GM12878 (cell line): ENCODE measurements around the gene TLDC2. TPM values are rescaled to one million over a fixed set of nuclear protein-coding genes. Genes with fewer than 3 reads are reported as not detected.

ENCODE experiments used
- ATAC-seq: fragments of 200-7000 bp; cut with Tn5 transposase; 3 replicates; pipeline ENCODE4 v1.9.1; 2020; ENCODE audit warnings: mild to moderate bottlenecking, moderate library complexity
- BruUV-seq: library from RNA; stranded (reverse); fragments of 400-500 nt; replicated peaks from 2 replicates; lab custom pipeline; 2021; lab: Mats Ljungman, UMichigan
- CTCF ChIA-PET: fragments of 300-600 bp; sonication (Branson Sonifier 250); formaldehyde crosslinking; extraction: SDS; loops from one replicate; lab custom pipeline; 2021; ENCODE audit warnings: inconsistent platforms; lab: Yijun Ruan, JAX
- POLR2A ChIA-PET: fragments of 350-600 bp; formaldehyde crosslinking; extraction: SDS; loops from one replicate; lab custom pipeline; 2021; ENCODE audit warnings: inconsistent platforms; lab: Charles Lee
- RAD21 ChIA-PET: fragments of 300-600 bp; sonication (Branson Sonifier 250); formaldehyde crosslinking; loops from one replicate; lab custom pipeline; 2023; ENCODE audit warnings: antibody characterized with exemption; ENCODE audit not compliant: unreplicated experiment; lab: Charles Lee
- SMC1A ChIA-PET: fragments of 300-600 bp; sonication (Branson Sonifier 250); formaldehyde crosslinking; loops from one replicate; lab custom pipeline; 2023; ENCODE audit not compliant: unreplicated experiment, uncharacterized antibody; lab: Charles Lee
- DNase-seq: peaks from one replicate; pipeline ENCODE4 v3.0.0-alpha.2; 2011; ENCODE audit warnings: low read depth, low spot score
- FAIRE-seq: peaks from 3 replicates; lab custom pipeline; 2011; peaks lifted over from hg19 to GRCh38; lab: Jason Lieb, UNC
- H2AFZ ChIP-seq: 2 replicates; pipeline ENCODE4 v1.6.0; 2011; ENCODE audit warnings: low read depth, low read length, control low read depth; ENCODE audit not compliant: control insufficient read depth
- H3K27ac ChIP-seq: 2 replicates; pipeline ENCODE4 v1.5.1; 2011; ENCODE audit warnings: control low read depth; ENCODE audit not compliant: control insufficient read depth, insufficient read depth
- H3K27me3 ChIP-seq, 2 experiments: replicated peaks in 1 of 2; 2 replicates each; pipeline versions ENCODE4 v1.6.0 to v1.6.1; 2011; ENCODE audit warnings: low read length in 1 of 2; ENCODE audit not compliant: control insufficient read depth in 2 of 2, insufficient read depth in 2 of 2
- H3K36me3 ChIP-seq, 2 experiments: 2 replicates each; pipeline ENCODE4 v1.5.1; 2011; ENCODE audit warnings: low read length in 1 of 2; ENCODE audit not compliant: control insufficient read depth in 2 of 2, insufficient read depth in 2 of 2
- H3K4me1 ChIP-seq: 2 replicates; pipeline ENCODE4 v1.6.1; 2011; ENCODE audit warnings: mild to moderate bottlenecking, low read length, moderate library complexity, mixed read lengths; ENCODE audit not compliant: control insufficient read depth, insufficient read depth
- H3K4me2 ChIP-seq: 2 replicates; pipeline ENCODE4 v1.6.0; 2011; ENCODE audit warnings: control low read depth; ENCODE audit not compliant: control insufficient read depth, insufficient read depth
- H3K4me3 ChIP-seq: fragments of 200-600 bp; sonication (generic); 2 replicates; pipeline ENCODE4 v1.5.1; 2016
- H3K79me2 ChIP-seq: 2 replicates; pipeline ENCODE4 v1.6.0; 2011; ENCODE audit warnings: low read length; ENCODE audit not compliant: control insufficient read depth, insufficient read depth
- H3K9ac ChIP-seq: 2 replicates; pipeline ENCODE4 v1.8.0; 2011; ENCODE audit warnings: low read length, control low read depth, mixed read lengths; ENCODE audit not compliant: control insufficient read depth, insufficient read depth
- H3K9me3 ChIP-seq: replicated peaks from 3 replicates; pipeline ENCODE4 v1.5.1; 2011; ENCODE audit warnings: mild to moderate bottlenecking, low read length; ENCODE audit not compliant: control insufficient read depth, insufficient read depth
- H4K20me1 ChIP-seq: 2 replicates; pipeline ENCODE4 v1.6.0; 2011; ENCODE audit not compliant: control insufficient read depth, insufficient read depth
- ATF7 ChIP-seq: fragments of 450-650 bp; IDR thresholded peaks from 2 replicates; pipeline ENCODE4 v1.6.1; 2016; ENCODE audit warnings: low read depth, mild to moderate bottlenecking
- BHLHE40 ChIP-seq, 2 experiments: fragments of 450-650 bp in 1 of 2; IDR thresholded peaks; 2 replicates each; pipeline ENCODE4 v1.6.1; 2011 to 2017; ENCODE audit warnings: low read depth in 2 of 2, borderline replicate concordance in 1 of 2, improper control_type of control experiment in 1 of 2, low read length in 1 of 2, mild to moderate bottlenecking in 1 of 2
- HCFC1 ChIP-seq: fragments of 150-350 bp; IDR thresholded peaks from 2 replicates; pipeline ENCODE4 v1.6.1; 2014; ENCODE audit warnings: low read length
- KDM1A ChIP-seq: fragments of 200-600 bp; sonication (generic); IDR thresholded peaks from 2 replicates; pipeline ENCODE4 v1.6.1; 2016; ENCODE audit warnings: borderline replicate concordance
- MLLT1 ChIP-seq: fragments of 450-650 bp; IDR thresholded peaks from 2 replicates; pipeline ENCODE4 v1.6.1; 2016; ENCODE audit warnings: mild to moderate bottlenecking
- MTA2 ChIP-seq: fragments of 450-650 bp; IDR thresholded peaks from 2 replicates; pipeline ENCODE4 v1.6.1; 2016; ENCODE audit warnings: low read depth, mild to moderate bottlenecking, moderate library complexity
- PAX5 ChIP-seq: IDR thresholded peaks from 2 replicates; pipeline ENCODE4 v1.6.1; 2011; ENCODE audit warnings: low read depth, low read length, borderline replicate concordance
- RAD51 ChIP-seq: fragments of 450-650 bp; IDR thresholded peaks from 2 replicates; pipeline ENCODE4 v1.6.1; 2016; ENCODE audit warnings: moderate library complexity, mild to moderate bottlenecking, inconsistent platforms
- SMAD5 ChIP-seq: IDR thresholded peaks from 2 replicates; pipeline ENCODE4 v1.6.1; 2016; ENCODE audit warnings: antibody characterized with exemption, low read depth
- SMC3 ChIP-seq: IDR thresholded peaks from 2 replicates; pipeline ENCODE4 v1.6.1; 2011; ENCODE audit warnings: low read length, improper control_type of control experiment, borderline replicate concordance
- TAF1 ChIP-seq: IDR thresholded peaks from 2 replicates; pipeline ENCODE4 v1.6.1; 2011; ENCODE audit warnings: mild to moderate bottlenecking, low read depth, low read length, borderline replicate concordance
- WGBS: methylation state at CpG from one replicate; pipeline ENCODE4 v1.1.6; 2016; ENCODE audit warnings: low lambda C conversion rate; ENCODE audit not compliant: insufficient replicate concordance, insufficient coverage; ENCODE audit errors: missing lambda C conversion rate; 5-methylcytosine and 5-hydroxymethylcytosine counted together
- in situ Hi-C: fragments of 300-500 bp; cut with MboI; formaldehyde crosslinking; loops from 9 replicates; pipeline ENCODE4 v1.14.3; 2018; ENCODE audit warnings: mixed read lengths
- intact Hi-C: fragments of 100-400 bp; cut with micrococcal nuclease; formaldehyde crosslinking; loops from one replicate; pipeline ENCODE4 v1.14.2; 2022; ENCODE audit not compliant: unreplicated experiment
- polyA plus RNA-seq, 11 experiments: library from polyadenylated mRNA; depleted of rRNA in 4 of 11; unstranded in 6 of 11; stranded (reverse) in 5 of 11; fragments of >200 nt; fragmentation: Nextera tagmentation in 4 of 11; fragmentation: Illumina TruSeq in 1 of 11; extraction: Ambion mirVana in 4 of 11; extraction: Trizol in 1 of 11; gene quantifications; 1 replicate in 1 of 11; 2 replicates in 10 of 11; pipeline versions ENCODE4 v1.2.1 to v1.2.3, GENCODE V29; 2011 to 2016; ENCODE audit warnings: inconsistent platforms in 2 of 11, missing spikeins in 2 of 11, low read depth in 1 of 11
- total RNA-seq, 4 experiments: library from RNA; depleted of rRNA in 3 of 4; stranded (reverse); fragments of >200 nt in 3 of 4; fragmentation: Illumina TruSeq in 1 of 4; extraction: Trizol in 1 of 4; gene quantifications; 2 replicates each; pipeline versions ENCODE4 v1.2.1 to v1.2.3, GENCODE V29; 2013 to 2021
- TF ChIP-seq, protein P1 (sequence below): IDR thresholded peaks from 2 replicates; pipeline ENCODE4 v1.6.1; 2012; ENCODE audit warnings: low read length, inconsistent platforms
- TF ChIP-seq, protein P2 (sequence below): fragments of 450-650 bp; IDR thresholded peaks from 2 replicates; pipeline ENCODE4 v1.6.1; 2017; ENCODE audit warnings: mild to moderate bottlenecking, moderate library complexity
- TF ChIP-seq, protein P3 (sequence below), 3 experiments: IDR thresholded peaks in 2 of 3; conservative IDR thresholded peaks in 1 of 3; 2 replicates each; pipeline ENCODE4 v1.5.1; 2011; ENCODE audit warnings: low read depth in 3 of 3, low read length in 3 of 3, mild to moderate bottlenecking in 3 of 3, control low read depth in 2 of 3, moderate library complexity in 2 of 3, inconsistent platforms in 1 of 3, mixed read lengths in 1 of 3; ENCODE audit not compliant: control insufficient read depth in 2 of 3, insufficient read depth in 1 of 3; ENCODE audit errors: extremely low read depth in 1 of 3

The TLDC2 gene
- total and polyA plus RNA-seq, 10 of the 15 experiments (the other 5 are each of a cell fraction or from before 2014, with no cell fraction given), result 0.05 to 0.41 (median 0.21) TPM

DNA sequence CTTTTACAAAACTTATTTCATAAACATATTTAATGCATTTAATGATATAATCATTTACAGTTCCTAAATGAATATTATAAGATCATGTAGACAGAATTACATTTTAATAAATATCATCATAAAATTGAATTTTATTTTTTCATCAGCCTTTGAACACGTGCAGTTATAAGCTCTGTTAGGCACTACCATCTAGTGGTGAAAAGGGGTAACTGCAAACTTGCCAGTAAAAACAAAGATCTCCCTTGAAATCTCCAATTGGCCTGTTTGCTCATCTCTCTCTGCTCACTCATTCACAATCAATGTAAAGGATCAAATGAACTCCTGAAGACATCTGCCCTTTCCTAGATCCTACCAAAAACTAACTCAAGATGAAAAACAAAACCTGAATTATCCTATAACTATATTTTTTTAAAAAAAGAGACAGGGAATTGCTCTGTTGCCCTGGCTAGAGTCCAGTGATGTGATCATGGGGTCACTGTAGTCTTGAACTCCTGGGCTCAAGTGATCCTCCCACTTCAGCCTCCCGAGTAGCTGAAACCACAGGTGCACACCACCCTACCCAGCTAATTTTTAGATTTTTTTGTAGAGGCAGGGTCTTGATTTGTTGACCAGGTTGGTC lies 43.9 kb downstream of the TLDC2 start:
- ChIA-PET CTCF (interaction anchor here (0.7 to 2.6 kb wide), 28 partner anchors 9 to 732 kb away, joined by 3 to 13 read pairs (median 4); partner anchors contain the start of gene NDRG3), SMC1A (interaction anchor here (0.6 to 1.9 kb wide), 10 partner anchors 11 to 304 kb away, joined by 3 to 8 read pairs (median 3); no protein-coding TSS in a partner anchor), POLR2A (interaction anchor here (1.0 kb wide), 1 partner anchor 56 kb away, joined by 7 read pairs; a partner anchor contains a TSS), RAD21 (interaction anchor here (1.4 to 2.0 kb wide), 5 partner anchors 33 to 418 kb away, joined by 3 to 10 read pairs (median 5); no protein-coding TSS in a partner anchor)
- Histone ChIP-seq H3K36me3 (peaks cover 4 to 8% of the 10 kb centered on the region in 2 experiments; a peak in 3 of 4 replicates), H3K9ac (no peak overlapping the region), H3K27me3 (no peaks in the 10 kb centered on the region), H3K4me3 (no peak overlapping the region), H2AFZ (no peak overlapping the region), H3K4me1 (no peaks in the 10 kb centered on the region), H3K9me3 (no peaks in the 10 kb centered on the region), H3K4me2 (no peak overlapping the region), H3K79me2 (no peaks in the 10 kb centered on the region), H4K20me1 (no peaks in the 10 kb centered on the region), H3K27ac (no peak overlapping the region)
- in situ Hi-C loops, result no loop called here
- intact Hi-C loops, result no loop called here
- BruUV-seq, result no TSS peak
- FAIRE-seq (peak; percentile 91), DNase-seq (peak; percentile 13), ATAC-seq (peak; percentile 79)
- 3% methylated on average over 2 of the region's 2 CpGs for WGBS
- TF ChIP-seq RAD51 (0 out of 2 replicates have a peak, but pooled peaks have one; percentile 12), MTA2 (no peak), BHLHE40 (IDR thresholded peaks at IDR 0.05; ENCODE audit: borderline replicate concordance in 1 of 2, low read depth in 2 of 2, low read length in 1 of 2) (peak; percentile 65 to 87; a peak in 3 of 4 replicates), SMC3 (peak; percentile 68), PAX5 (no peak), TAF1 (no peak), MLLT1 (no peak), ATF7 (no peak), SMAD5 (no peak), KDM1A (no peak), HCFC1 (no peak)
- TF ChIP-seq, protein P1, sequence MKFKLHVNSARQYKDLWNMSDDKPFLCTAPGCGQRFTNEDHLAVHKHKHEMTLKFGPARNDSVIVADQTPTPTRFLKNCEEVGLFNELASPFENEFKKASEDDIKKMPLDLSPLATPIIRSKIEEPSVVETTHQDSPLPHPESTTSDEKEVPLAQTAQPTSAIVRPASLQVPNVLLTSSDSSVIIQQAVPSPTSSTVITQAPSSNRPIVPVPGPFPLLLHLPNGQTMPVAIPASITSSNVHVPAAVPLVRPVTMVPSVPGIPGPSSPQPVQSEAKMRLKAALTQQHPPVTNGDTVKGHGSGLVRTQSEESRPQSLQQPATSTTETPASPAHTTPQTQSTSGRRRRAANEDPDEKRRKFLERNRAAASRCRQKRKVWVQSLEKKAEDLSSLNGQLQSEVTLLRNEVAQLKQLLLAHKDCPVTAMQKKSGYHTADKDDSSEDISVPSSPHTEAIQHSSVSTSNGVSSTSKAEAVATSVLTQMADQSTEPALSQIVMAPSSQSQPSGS, result no peak
- TF ChIP-seq, protein P2, sequence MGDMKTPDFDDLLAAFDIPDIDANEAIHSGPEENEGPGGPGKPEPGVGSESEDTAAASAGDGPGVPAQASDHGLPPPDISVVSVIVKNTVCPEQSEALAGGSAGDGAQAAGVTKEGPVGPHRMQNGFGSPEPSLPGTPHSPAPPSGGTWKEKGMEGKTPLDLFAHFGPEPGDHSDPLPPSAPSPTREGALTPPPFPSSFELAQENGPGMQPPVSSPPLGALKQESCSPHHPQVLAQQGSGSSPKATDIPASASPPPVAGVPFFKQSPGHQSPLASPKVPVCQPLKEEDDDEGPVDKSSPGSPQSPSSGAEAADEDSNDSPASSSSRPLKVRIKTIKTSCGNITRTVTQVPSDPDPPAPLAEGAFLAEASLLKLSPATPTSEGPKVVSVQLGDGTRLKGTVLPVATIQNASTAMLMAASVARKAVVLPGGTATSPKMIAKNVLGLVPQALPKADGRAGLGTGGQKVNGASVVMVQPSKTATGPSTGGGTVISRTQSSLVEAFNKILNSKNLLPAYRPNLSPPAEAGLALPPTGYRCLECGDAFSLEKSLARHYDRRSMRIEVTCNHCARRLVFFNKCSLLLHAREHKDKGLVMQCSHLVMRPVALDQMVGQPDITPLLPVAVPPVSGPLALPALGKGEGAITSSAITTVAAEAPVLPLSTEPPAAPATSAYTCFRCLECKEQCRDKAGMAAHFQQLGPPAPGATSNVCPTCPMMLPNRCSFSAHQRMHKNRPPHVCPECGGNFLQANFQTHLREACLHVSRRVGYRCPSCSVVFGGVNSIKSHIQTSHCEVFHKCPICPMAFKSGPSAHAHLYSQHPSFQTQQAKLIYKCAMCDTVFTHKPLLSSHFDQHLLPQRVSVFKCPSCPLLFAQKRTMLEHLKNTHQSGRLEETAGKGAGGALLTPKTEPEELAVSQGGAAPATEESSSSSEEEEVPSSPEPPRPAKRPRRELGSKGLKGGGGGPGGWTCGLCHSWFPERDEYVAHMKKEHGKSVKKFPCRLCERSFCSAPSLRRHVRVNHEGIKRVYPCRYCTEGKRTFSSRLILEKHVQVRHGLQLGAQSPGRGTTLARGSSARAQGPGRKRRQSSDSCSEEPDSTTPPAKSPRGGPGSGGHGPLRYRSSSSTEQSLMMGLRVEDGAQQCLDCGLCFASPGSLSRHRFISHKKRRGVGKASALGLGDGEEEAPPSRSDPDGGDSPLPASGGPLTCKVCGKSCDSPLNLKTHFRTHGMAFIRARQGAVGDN, result no peak
- TF ChIP-seq, protein P3, sequence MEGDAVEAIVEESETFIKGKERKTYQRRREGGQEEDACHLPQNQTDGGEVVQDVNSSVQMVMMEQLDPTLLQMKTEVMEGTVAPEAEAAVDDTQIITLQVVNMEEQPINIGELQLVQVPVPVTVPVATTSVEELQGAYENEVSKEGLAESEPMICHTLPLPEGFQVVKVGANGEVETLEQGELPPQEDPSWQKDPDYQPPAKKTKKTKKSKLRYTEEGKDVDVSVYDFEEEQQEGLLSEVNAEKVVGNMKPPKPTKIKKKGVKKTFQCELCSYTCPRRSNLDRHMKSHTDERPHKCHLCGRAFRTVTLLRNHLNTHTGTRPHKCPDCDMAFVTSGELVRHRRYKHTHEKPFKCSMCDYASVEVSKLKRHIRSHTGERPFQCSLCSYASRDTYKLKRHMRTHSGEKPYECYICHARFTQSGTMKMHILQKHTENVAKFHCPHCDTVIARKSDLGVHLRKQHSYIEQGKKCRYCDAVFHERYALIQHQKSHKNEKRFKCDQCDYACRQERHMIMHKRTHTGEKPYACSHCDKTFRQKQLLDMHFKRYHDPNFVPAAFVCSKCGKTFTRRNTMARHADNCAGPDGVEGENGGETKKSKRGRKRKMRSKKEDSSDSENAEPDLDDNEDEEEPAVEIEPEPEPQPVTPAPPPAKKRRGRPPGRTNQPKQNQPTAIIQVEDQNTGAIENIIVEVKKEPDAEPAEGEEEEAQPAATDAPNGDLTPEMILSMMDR (IDR thresholded peaks at IDR 0.05 in 2 of 3, conservative IDR thresholded peaks at IDR 0.05 in 1 of 3; ENCODE audit: control insufficient read depth in 2 of 3, extremely low read depth in 1 of 3, insufficient read depth in 1 of 3, low read depth in 3 of 3, low read length in 3 of 3), result peak; percentile 79 to 92 (median 81)
